ENCODE data around the gene MTHFSD.
A peak's percentile ranks its signal among the peaks of the same experiment; 100 is the strongest.

The MTHFSD gene

DNA sequence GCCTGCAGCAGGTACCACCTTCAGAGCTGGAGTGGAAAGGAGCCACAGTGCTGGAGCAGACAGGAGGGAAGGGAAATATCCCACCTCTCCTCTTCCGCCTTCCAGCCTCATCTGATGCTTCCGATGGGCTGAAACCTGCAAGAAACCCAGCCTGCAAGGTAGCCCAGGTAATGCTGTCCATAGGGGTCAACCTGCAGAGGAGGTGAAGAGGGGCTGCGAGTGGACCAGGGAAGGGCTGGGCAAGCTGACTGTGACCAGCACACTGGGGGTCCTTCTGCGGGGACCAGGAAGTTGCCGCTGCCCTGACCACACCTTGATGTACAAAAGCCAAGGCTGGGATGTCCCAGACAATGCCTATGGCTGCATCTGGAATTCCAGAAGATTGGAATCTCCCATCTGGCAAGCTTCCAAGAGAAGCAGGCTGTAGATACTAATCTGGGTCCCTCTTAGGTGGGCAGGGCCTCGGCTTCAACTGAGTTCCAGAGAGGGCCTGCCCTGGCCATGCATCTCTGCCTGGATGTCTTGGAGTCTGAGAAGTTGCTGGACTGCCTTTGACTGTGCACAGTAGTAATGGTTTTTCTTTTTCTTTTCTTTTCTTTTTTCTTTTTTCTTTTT lies 29.1 kb upstream of the MTHFSD start:
- no peak overlapping the region for H3K4me3 ChIP-seq (ENCODE audit: low read depth, low read length)

DNA sequence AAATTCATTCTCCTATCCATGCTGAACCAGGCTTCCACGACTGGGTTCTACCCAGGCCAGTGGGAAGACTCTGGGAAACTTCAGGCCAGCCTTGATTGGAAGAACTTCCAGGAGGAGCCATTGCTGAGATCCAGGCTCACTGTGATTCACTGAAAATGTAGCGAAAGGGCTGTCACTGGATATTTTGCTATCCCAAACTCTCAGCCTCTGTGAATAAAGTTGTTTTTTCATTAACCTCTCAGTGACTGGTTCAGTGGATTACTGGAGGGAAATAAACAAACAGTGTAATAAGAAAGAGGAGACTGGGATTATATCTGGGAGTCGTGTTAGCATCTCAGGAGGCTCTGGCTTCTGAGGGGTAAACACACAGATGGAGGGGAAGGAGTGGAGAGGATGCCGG lies 26.4 kb upstream of the MTHFSD start:
- H3K4me3 ChIP-seq (ENCODE audit: low read depth, low read length) = no peak overlapping the region

- no peak overlapping the region for H3K4me3 ChIP-seq (ENCODE audit: low read depth, low read length)
Observed at GRCh38 chr16:86580791-86581170, 25.7 kb upstream of the MTHFSD start.

GRCh38 chr16:86580063-86580790 lies 25.2 kb upstream of the MTHFSD start:
- H3K4me3 ChIP-seq (ENCODE audit: low read depth, low read length) = no peak overlapping the region

GRCh38 chr16:86579268-86580062 lies 24.4 kb upstream of the MTHFSD start:
- peak overlapping the region; percentile 20 for H3K4me3 ChIP-seq (ENCODE audit: low read depth, low read length)

- H3K4me3 ChIP-seq (ENCODE audit: low read depth, low read length) = peak overlapping the region; percentile 24
Observed at GRCh38 chr16:86578611-86579267, 23.7 kb upstream of the MTHFSD start.

DNA sequence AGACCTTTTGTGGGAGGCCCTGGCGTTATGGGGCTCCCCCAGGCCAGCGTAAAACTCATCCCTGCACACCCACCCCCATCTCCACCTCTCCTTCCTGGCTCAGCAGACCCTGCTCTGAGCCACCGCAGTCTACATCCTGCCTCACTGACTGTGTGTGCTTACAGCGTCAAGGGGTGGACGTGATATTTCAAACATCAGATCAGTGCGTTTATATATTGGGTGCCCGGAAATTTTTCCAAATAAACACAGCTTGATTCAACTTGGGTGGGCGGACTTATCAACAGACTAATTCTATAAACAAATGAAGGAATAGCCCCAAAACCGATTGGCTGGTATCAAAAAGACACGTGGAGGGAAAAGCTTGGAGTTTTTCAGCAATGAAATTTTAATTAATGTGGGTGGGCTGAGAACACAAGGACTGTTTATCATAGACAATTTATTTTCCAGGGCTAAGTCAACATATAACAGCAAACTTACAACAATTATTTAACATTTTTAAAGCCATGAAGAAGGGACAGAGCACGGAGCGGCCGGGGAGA lies 23.1 kb upstream of the MTHFSD start, which contains the start of gene FOXL1:
FOXL1 (plus strand) TSS at position 489 of the 539 bp plus-strand sequence. CDS start 175 bp downstream, outside the sequence.
- peak within 1 kb of the TSS; percentile 24 for H3K4me3 ChIP-seq (ENCODE audit: low read depth, low read length)

DNA sequence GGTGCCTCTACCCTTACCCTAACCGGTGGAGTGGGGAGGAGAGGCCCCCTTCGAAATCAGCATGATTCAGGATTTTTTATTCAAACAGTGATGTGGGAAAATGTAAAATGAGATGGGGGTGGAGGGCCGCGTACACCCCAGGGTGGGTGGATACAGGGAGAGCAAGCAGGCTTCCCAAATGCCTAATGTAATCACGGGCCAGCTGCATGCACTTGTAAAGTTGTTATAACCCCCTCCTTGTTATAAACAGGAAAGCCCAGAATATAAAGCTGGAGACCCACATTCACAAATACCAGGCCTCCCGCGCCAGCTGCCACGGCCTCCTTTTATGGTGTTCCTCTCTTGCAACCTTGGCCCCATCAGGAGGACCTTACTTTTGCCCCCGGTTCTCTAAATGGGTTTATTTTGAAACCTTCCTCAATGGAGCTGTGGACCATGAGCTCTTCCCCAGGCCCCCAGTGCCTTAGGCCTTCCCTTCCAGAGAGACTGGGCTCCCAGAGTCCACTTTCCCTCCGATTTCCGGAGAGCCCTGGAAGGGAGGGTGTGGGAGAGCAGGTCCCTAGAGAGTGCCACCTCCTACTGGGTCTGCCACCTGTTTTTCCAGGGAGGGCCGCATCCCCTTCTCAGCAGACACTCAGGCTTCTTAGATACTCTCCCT lies 22.4 kb upstream of the MTHFSD start:
- no peak overlapping the region for H3K4me3 ChIP-seq (ENCODE audit: low read depth, low read length)

DNA sequence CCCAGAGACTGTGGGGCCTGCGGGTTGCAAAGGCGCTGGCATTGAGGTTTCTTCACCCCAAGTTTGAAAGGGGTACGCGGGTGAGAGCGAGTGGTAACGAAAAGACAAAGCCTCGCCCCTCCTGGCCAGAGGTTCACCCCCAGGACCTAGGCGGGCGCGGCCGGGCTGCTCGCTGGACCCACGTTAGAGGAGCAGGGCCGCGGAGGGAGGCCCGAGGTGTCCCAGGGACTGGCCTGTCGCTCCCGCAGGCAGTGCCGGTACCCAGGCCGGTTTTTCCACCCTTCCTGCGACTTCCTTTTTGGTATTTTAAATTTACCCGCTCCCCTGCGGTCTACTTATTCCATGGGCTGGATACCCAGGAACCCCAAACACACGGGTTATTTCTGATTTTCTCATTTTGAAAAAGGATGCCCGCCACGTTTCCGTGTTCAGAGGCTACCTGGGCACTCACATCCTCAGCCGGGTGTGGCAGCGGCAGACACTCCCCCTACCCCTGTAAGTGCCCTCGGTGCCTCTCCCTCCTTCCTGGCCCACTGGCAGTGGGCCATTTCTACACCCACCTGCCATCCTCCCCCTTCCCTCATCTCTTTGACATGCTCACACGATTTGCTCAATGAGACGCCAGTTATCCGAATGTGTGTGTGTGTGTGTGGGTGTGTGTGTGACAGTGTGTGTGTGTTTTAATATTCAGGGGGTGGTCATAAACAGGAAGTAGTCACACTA lies 21.7 kb upstream of the MTHFSD start:
- H3K4me3 ChIP-seq (ENCODE audit: low read depth, low read length) = peak overlapping the region; percentile 50

DNA sequence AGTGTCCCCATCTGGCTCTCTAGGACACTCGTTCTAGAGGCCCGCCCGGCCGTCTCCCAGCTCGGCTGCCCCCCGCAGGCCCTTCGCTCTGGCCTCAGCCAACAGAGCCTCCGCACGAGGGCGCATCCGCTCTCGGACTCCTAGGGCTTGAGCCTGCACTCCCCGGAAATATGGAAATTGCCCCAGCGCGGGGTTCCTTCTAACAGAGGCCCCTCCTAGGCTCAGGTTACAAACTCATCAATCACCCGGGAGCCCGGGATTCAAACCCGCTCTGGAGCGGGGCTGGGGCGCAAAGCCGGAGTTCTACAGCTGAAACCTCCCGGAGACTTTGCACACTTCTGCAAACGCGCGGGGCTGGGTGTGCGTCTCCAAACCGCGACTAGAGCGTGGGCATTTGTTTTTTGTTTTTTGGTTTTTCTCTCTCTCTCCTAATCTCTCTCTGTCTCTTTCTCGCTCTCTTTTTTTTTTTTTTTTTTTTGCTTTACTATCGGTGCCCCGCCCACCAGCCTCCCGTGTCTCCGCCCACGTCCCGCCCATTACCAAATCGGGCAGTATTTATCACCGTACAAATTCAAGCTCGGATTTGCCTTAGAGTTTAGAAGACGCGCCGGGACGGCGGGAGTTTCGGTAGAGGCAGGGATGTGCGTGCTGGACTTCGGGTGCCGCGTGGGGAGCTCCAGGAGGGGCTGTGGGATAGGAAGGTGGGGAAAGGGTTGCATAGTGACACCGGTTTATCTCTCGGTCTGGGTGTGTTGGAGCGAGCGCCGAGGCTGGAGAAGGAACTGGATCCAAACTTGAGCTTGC lies 20.9 kb upstream of the MTHFSD start:
- H3K4me3 ChIP-seq (ENCODE audit: low read depth, low read length) = peak overlapping the region; percentile 50

DNA sequence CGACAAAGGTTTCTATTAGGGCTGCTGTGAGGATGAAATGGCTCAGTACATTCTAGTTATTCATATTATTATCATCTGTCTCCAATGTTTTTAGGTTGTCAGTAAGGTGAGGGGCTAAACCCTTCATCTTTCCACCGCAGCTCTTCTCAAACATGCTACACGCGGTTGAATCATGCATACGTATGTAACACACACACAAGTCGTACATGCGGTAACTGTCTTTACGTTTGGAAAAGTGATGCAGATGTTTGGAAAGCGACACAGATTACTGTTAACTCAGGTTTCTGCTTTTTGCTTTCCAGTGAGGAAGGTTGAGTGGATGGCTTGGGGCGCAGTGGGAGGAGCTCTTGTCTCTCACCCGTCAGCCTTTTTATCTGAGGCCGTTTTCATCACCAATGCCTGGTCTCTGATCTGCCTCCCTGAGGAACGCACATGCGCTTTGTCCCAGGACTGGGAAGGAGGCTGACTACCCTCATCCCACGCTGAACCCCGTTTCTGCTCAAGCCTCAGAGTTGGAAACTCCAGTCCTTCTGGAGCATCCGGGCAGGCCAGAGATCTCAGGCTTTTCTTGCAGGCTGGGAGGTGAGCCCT lies 20.2 kb upstream of the MTHFSD start:
- H3K4me3 ChIP-seq (ENCODE audit: low read depth, low read length) = no peak overlapping the region

DNA sequence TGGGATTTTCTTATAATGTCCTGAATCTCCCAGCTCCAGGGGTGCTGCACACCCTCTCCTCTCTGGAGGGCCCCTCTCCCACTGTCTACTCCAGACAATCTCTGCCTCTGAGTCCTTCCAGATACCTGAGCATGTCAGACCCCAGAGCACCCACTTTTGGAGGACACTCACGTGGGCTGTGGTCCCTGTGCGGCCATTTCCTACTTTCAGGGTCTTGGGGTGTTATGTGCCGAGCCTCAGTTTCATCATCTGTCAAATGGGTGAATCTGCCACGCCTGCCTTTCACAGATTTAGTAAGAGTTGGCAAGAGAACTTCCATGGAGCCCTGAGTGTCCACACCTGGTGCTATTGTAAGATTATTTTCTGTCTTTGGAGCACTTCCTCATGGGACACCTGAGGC lies 19.6 kb upstream of the MTHFSD start:
- H3K4me3 ChIP-seq (ENCODE audit: low read depth, low read length) = no peak overlapping the region

DNA sequence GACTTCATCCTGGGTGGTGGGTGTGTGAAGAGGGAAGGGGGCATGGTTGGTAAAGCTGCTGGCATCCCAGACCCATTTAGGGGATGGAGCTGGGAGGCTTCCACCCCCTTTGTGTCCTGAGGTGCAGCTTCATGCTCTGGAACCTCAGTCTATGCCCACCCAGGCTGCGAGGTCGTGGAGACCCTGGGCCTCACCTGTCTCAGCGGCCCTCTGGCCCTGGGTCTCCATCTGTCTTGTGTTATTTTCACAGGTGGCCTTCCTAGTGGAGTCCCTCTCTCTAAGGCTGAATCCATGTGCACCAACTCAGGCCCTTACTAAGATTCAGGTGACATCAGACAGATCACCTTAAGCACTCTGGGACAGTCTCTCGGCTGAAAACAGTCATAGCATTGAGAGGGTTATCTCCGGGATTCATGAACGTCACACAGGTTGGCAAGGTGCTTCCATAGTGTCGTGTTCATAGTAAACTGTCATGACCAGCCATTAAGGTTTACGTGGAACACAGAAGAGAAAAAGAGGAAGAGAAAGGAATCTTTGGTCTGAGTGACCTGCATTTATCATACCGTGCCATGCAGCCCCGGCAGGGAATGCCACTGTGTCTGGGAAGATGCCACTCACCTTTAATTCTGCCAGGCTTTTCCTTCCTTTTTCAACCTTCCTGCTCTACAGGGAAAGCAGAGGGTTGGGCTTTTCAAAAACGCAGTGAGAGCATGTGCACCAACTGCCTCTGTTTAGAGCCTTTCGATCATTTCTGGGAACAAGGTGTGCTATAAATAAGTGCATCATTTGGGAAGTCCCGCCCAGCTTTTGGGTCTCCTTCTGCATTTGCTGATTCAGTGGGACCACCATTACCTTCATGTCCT lies 18.8 kb upstream of the MTHFSD start:
- H3K4me3 ChIP-seq (ENCODE audit: low read depth, low read length) = no peak overlapping the region

DNA sequence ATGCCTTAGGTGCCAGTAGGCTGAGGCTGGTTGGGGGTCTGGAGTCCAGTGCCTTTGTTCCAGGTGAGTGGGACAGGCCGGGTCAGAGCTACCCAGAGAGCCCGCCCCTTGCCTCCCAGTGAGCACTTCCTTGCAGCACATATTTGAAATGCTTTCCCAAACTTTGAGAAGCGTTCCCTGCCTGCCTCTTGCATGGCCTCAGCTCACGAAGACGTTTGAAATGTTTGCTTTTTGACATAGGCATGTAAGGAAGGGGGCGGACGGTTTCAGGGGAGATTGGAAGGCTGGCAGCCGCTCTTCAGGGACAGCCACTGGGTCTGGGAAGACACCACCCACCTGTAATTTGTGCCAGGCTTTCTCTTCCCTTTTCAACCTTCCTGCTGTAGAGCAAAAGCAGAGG lies 18.2 kb upstream of the MTHFSD start:
- no peak overlapping the region for H3K4me3 ChIP-seq (ENCODE audit: low read depth, low read length)

- H3K4me3 ChIP-seq (ENCODE audit: low read depth, low read length) = no peak overlapping the region
Observed at GRCh38 chr16:86572606-86573005, 17.6 kb upstream of the MTHFSD start.

- H3K4me3 ChIP-seq (ENCODE audit: low read depth, low read length) = no peak overlapping the region
Observed at GRCh38 chr16:86572041-86572521, 17.0 kb upstream of the MTHFSD start.

GRCh38 chr16:86571530-86571915 lies 16.5 kb upstream of the MTHFSD start:
- H3K4me3 ChIP-seq (ENCODE audit: low read depth, low read length) = no peak overlapping the region

Measured in iPS-11a (cell line).